Measurements from ENCODE around the gene ATXN10. TPM values are rescaled to one million over a fixed set of nuclear protein-coding genes. Genes with fewer than 3 reads are reported as not detected.

The ATXN10 gene
- total and polyA plus RNA-seq, 2 of the 8 experiments (the other 6 are each of a cell fraction or from before 2014, with no cell fraction given): 134 to 210 TPM

DNA sequence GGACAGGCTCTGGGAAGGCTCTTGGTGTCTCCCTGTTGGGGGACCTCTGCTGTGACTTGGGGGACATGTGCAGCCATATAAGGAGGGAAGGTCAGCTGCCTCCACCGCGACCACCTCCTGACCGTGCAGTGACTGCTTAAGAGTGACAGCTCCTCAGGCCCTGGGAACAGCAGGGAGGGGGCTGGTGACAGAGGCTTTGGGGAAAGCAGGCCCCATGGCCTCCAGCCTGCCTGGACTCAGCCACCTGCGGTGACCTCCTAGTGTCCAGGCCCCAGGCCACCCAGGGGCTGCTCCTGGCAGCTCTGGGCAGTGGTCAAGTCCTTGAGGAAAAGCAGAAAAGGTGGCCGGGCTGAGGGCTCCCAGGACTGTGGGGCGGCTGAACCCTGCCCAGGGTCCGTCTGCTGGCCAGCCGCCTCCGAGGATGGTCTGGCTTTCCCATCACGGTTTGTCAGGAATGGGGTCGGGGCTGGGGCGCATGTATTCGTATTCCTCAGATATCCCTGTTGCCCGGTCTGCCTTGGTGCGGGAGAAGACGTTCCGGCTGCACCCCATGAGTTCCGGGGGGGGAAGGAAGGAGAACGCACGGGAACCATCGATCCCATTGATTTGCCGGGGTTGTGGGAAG lies 208.6 kb downstream of the ATXN10 start:
- Histone ChIP-seq H3K14ac (ENCODE audit: insufficient read length) (no peak overlapping the region), H3K27me3 (replicated peaks in 1 of 4; ENCODE audit: control insufficient read depth in 3 of 4, extremely low read depth in 1 of 4, insufficient read depth in 3 of 4, low read length in 3 of 4) (peaks cover 0 to 50% (median 30%) of the 10 kb centered on the region in 4 experiments; a peak in 6 of 7 replicates), H4K8ac (ENCODE audit: extremely low read depth, insufficient read depth, low read length) (no peak overlapping the region), H3K79me1 (ENCODE audit: low read depth, low read length) (no peaks in the 10 kb centered on the region), H4K20me1 (replicated peaks in 1 of 2; ENCODE audit: control insufficient read depth in 1 of 2, insufficient read depth in 2 of 2, low read length in 2 of 2) (peaks cover 2 to 7% of the 10 kb centered on the region in 2 experiments), H2BK5ac (ENCODE audit: low read depth, low read length) (no peak overlapping the region), H3K27ac (ENCODE audit: low read depth, low read length) (no peak overlapping the region), H2BK12ac (ENCODE audit: low read depth, low read length) (no peak overlapping the region), H4K5ac (ENCODE audit: insufficient read length, low read depth, low read length) (no peak overlapping the region), H3K56ac (replicated peaks; ENCODE audit: insufficient read length, low read depth, low read length) (no peak overlapping the region), H3K9me3 (ENCODE audit: insufficient read depth in 2 of 2, low read depth in 1 of 2, low read length in 1 of 2) (no peaks in the 10 kb centered on the region), H2BK20ac (ENCODE audit: low read length) (no peak overlapping the region), H3K79me2 (ENCODE audit: control insufficient read depth in 1 of 2, insufficient read depth in 2 of 2, low read length in 2 of 2) (no peaks in the 10 kb centered on the region), H2BK15ac (ENCODE audit: low read length) (no peak overlapping the region), H2BK120ac (replicated peaks; ENCODE audit: low read depth, low read length) (no peak overlapping the region), H3K9ac (replicated peaks in 1 of 4; ENCODE audit: extremely low read depth in 1 of 4, low read depth in 3 of 4, low read length in 3 of 4) (no peak overlapping the region), H3K4me2 (ENCODE audit: insufficient read depth in 1 of 2, low read depth in 2 of 2, low read length in 2 of 2) (peak overlapping the region; percentile 16 to 70; a peak in 3 of 4 replicates), H2AK5ac (ENCODE audit: low read depth, low read length) (peak overlapping the region; percentile 58; the same call in 1 of the 2 replicates), H3K4me1 (replicated peaks in 1 of 4; ENCODE audit: control insufficient read depth in 3 of 4, insufficient read depth in 4 of 4, low read length in 3 of 4) (peaks cover 0 to 28% (median 22%) of the 10 kb centered on the region in 4 experiments; a peak in 6 of 7 replicates), H3K23me2 (ENCODE audit: low read depth, low read length) (no peaks in the 10 kb centered on the region; the same call in 1 of the 2 replicates), H2AFZ (ENCODE audit: low read length) (no peak overlapping the region), H3K4ac (replicated peaks; ENCODE audit: insufficient read length, low read depth, low read length) (no peak overlapping the region), H3K36me3 (ENCODE audit: control insufficient read depth in 2 of 4, insufficient read depth in 4 of 4, low read length in 3 of 4) (no peaks in the 10 kb centered on the region), H3K4me3 (ENCODE audit: extremely low read depth in 1 of 4, insufficient read depth in 2 of 4, low read depth in 3 of 4, low read length in 4 of 4) (peak overlapping the region in 2 of 4 experiments; percentile 5 to 57; a peak in 3 of 8 replicates), H4K91ac (replicated peaks; ENCODE audit: insufficient read length, low read length) (peak overlapping the region; percentile 19), H3K18ac (ENCODE audit: extremely low read depth, low read length) (no peak overlapping the region; the same call in 1 of the 2 replicates), H3K23ac (ENCODE audit: insufficient read length) (no peak overlapping the region)
- ChIA-PET POLR2A (ENCODE audit: partially characterized antibody) (no interaction called here), CTCF (ENCODE audit: partially characterized antibody) (interaction anchor here (0.5 kb wide), 1 partner anchor 160 kb away, joined by 5 read pairs; no protein-coding TSS in a partner anchor)
- no peak for TF ChIP-seq ASH2L (IDR thresholded peaks at IDR 0.05; ENCODE audit: low read length)
- TF ChIP-seq SP2 (IDR thresholded peaks at IDR 0.05; ENCODE audit: low read length): no peak
- no peak for TF ChIP-seq SIX5 (IDR thresholded peaks at IDR 0.05; ENCODE audit: low read depth, low read length)
- no peak for TF ChIP-seq KDM5A (IDR thresholded peaks at IDR 0.05; ENCODE audit: low read length)
- no peak for TF ChIP-seq PHF8 (conservative IDR thresholded peaks at IDR 0.05; ENCODE audit: low read depth, low read length)
- no peak for TF ChIP-seq ATF2 (IDR thresholded peaks at IDR 0.05; ENCODE audit: low read length)
- no peak for TF ChIP-seq CTBP2 (IDR thresholded peaks at IDR 0.05; ENCODE audit: borderline replicate concordance, insufficient read depth, insufficient read length, low read length)
- no peak for TF ChIP-seq SIN3A (conservative IDR thresholded peaks at IDR 0.05 in 1 of 2, IDR thresholded peaks at IDR 0.05 in 1 of 2; ENCODE audit: low read depth in 1 of 2, low read length in 2 of 2)
- no peak for TF ChIP-seq TEAD4 (IDR thresholded peaks at IDR 0.05; ENCODE audit: low read depth, low read length)
- TF ChIP-seq TAF7 (optimal IDR thresholded peaks at IDR 0.05; ENCODE audit: borderline replicate concordance, low read depth, low read length): no peak
- WGBS, 2 experiments (ENCODE audit: extremely low coverage in 1 of 2, insufficient coverage in 1 of 2, insufficient read length in 1 of 2, insufficient replicate concordance in 2 of 2, low coverage in 1 of 2, low lambda C conversion rate in 2 of 2, missing lambda C conversion rate in 1 of 2): 62% methylated on average over 18 of the region's 22 CpGs; no CpG with 5 or more reads in 1 of the 2 experiments
- no peak for FAIRE-seq
- DNase-seq (ENCODE audit: low read depth in 1 of 2, low spot score in 2 of 2): peak in 1 of 2 experiments; percentile 51

All from H1 (cell line).